GM19438 (cell line): ENCODE results near the gene FAM110C.

Experiments
- ATAC-seq: cut with Tn5 transposase; IDR thresholded peaks from one replicate; pipeline ENCODE4 v1.9.1; 2021; ENCODE audit warnings: low read depth; ENCODE audit not compliant: unreplicated experiment

The FAM110C gene

GRCh38 chr2:10222-10875 lies 36.0 kb downstream of the FAM110C start:
- no peak for ATAC-seq
